ENCODE results near the gene TFAM. TPM values are rescaled to one million over a fixed set of nuclear protein-coding genes. Genes with fewer than 3 reads are reported as not detected.

TFAM gene
- total and polyA plus RNA-seq, 2 of the 8 experiments (the other 6 are each of a cell fraction or from before 2014, with no cell fraction given): 29.3 to 97.3 TPM

DNA sequence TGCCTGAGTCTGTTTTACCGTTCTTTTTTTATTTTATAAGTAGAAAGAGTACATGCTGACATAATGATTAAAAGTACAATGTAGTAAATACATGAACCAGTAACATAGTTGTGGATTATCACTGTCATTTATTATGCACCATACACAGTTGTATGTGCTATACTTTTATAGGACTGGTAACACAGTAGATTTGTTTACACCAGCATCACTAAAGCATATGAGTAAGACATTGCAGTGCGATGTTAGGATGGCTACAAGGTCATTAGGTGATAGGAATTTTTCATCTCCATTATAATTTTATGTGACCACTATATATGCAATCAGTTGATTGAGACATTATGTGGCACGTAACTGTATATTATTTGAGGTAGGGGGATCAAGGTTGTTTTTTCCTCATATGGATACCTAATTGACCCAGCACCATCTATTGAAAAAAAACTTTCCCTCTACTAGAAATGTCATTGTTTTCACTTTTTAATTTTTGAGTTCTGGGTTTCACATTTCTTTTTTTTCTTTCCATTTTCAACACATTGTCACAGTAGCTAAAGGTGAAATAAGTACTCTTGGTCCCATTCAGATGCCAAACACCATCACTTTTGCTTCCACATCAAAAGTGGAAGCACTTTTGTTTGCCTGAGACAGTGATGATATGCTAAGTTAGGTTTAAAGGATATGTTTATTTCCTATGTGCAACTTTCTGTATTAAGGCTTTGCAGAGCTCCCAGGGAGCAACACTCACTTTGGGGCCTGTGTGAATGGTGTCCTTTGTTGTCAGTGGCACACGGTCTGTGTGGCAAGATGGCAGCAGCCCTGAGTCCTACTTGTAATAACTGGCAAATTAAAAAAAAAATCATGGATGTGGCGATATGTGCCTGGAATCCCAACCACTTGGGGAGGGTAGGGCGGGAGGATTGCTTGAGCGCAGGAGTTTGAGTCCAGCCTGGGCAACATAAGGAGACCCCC is 33.3 kb upstream of the TFAM start:
- Histone ChIP-seq H3K18ac (ENCODE audit: extremely low read depth, low read length) (no peak overlapping the region), H2BK15ac (ENCODE audit: low read length) (no peak overlapping the region), H4K91ac (replicated peaks; ENCODE audit: insufficient read length, low read length) (no peak overlapping the region), H3K9ac (replicated peaks in 1 of 4; ENCODE audit: extremely low read depth in 1 of 4, low read depth in 3 of 4, low read length in 3 of 4) (no peak overlapping the region), H4K20me1 (replicated peaks in 1 of 2; ENCODE audit: control insufficient read depth in 1 of 2, insufficient read depth in 2 of 2, low read length in 2 of 2) (no peaks in the 10 kb centered on the region), H3K56ac (replicated peaks; ENCODE audit: insufficient read length, low read depth, low read length) (no peak overlapping the region), H2BK120ac (replicated peaks; ENCODE audit: low read depth, low read length) (no peak overlapping the region), H4K8ac (ENCODE audit: extremely low read depth, insufficient read depth, low read length) (no peak overlapping the region), H3K79me2 (ENCODE audit: control insufficient read depth in 1 of 2, insufficient read depth in 2 of 2, low read length in 2 of 2) (peaks cover 0 to 79% of the 10 kb centered on the region in 2 experiments; a peak in 2 of 4 replicates), H3K4me3 (ENCODE audit: extremely low read depth in 1 of 4, insufficient read depth in 2 of 4, low read depth in 3 of 4, low read length in 4 of 4) (no peak overlapping the region), H4K5ac (ENCODE audit: insufficient read length, low read depth, low read length) (no peak overlapping the region), H3K9me3 (ENCODE audit: insufficient read depth in 2 of 2, low read depth in 1 of 2, low read length in 1 of 2) (no peaks in the 10 kb centered on the region), H3K23ac (ENCODE audit: insufficient read length) (no peak overlapping the region), H3K4me1 (replicated peaks in 1 of 4; ENCODE audit: control insufficient read depth in 3 of 4, insufficient read depth in 4 of 4, low read length in 3 of 4) (peaks cover 0 to 4% (median 0%) of the 10 kb centered on the region in 4 experiments; a peak in 1 of 7 replicates), H2BK20ac (ENCODE audit: low read length) (no peak overlapping the region), H3K23me2 (ENCODE audit: low read depth, low read length) (no peaks in the 10 kb centered on the region), H2AFZ (ENCODE audit: low read length) (no peak overlapping the region), H3K36me3 (ENCODE audit: control insufficient read depth in 2 of 4, insufficient read depth in 4 of 4, low read length in 3 of 4) (no peaks in the 10 kb centered on the region), H2BK5ac (ENCODE audit: low read depth, low read length) (no peak overlapping the region), H3K27me3 (replicated peaks in 1 of 4; ENCODE audit: control insufficient read depth in 3 of 4, extremely low read depth in 1 of 4, insufficient read depth in 3 of 4, low read length in 3 of 4) (no peaks in the 10 kb centered on the region), H3K27ac (ENCODE audit: low read depth, low read length) (no peak overlapping the region), H3K79me1 (ENCODE audit: low read depth, low read length) (no peaks in the 10 kb centered on the region), H3K4ac (replicated peaks; ENCODE audit: insufficient read length, low read depth, low read length) (no peak overlapping the region), H2AK5ac (ENCODE audit: low read depth, low read length) (no peak overlapping the region), H3K14ac (ENCODE audit: insufficient read length) (no peak overlapping the region), H2BK12ac (ENCODE audit: low read depth, low read length) (no peak overlapping the region), H3K4me2 (ENCODE audit: insufficient read depth in 1 of 2, low read depth in 2 of 2, low read length in 2 of 2) (no peak overlapping the region)
- TF ChIP-seq SIX5 (IDR thresholded peaks at IDR 0.05; ENCODE audit: low read depth, low read length): no peak
- ChIA-PET CTCF (ENCODE audit: partially characterized antibody) (interaction anchor here (0.7 to 0.8 kb wide), 2 partner anchors 51 to 52 kb away, joined by 4 read pairs; no protein-coding TSS in a partner anchor), POLR2A (ENCODE audit: partially characterized antibody) (interaction anchor here (1.0 kb wide), 1 partner anchor 33 kb away, joined by 3 read pairs; no protein-coding TSS in a partner anchor)
- WGBS, 2 experiments (ENCODE audit: extremely low coverage in 1 of 2, insufficient coverage in 1 of 2, insufficient read length in 1 of 2, insufficient replicate concordance in 2 of 2, low coverage in 1 of 2, low lambda C conversion rate in 2 of 2, missing lambda C conversion rate in 1 of 2): 87% methylated on average over 7 of the region's 7 CpGs; no CpG with 5 or more reads in 1 of the 2 experiments
- no peak for FAIRE-seq
- DNase-seq (ENCODE audit: low read depth in 1 of 2, low spot score in 2 of 2): no peak

Data from H1 (cell line).